Measurements from ENCODE around the gene KRTAP5-3. TPM values are rescaled to one million over a fixed set of nuclear protein-coding genes. Genes with fewer than 3 reads are reported as not detected.
A peak's percentile ranks its signal among the peaks of the same experiment; 100 is the strongest.

KRTAP5-3 gene
- total RNA-seq, 1 donor, result not detected

GRCh38 chr11:1629326-1630185 is 21.3 kb upstream of the KRTAP5-3 start, which contains the start of gene KRTAP5-5:
TSS of gene KRTAP5-5 (plus strand) at chr11:1629775. CDS start at chr11:1629841, 66 bp downstream.
- TF ChIP-seq CTCF (IDR thresholded peaks at IDR 0.05; ENCODE audit: insufficient read depth, low read depth, low read length), result no peak
- no peak for DNase-seq (ENCODE audit: low read depth)
- H3K4me3 ChIP-seq (ENCODE audit: low read depth, low read length), result no peak within 1 kb of the TSS

GRCh38 chr11:1628506-1629325 is 20.5 kb upstream of the KRTAP5-3 start:
- peak; percentile 27 for DNase-seq (ENCODE audit: low read depth)

GRCh38 chr11:1625541-1625940 is 17.3 kb upstream of the KRTAP5-3 start:
- no peak overlapping the region for H3K4me3 ChIP-seq (ENCODE audit: low read depth, low read length)
- no peak for TF ChIP-seq CTCF (IDR thresholded peaks at IDR 0.05; ENCODE audit: insufficient read depth, low read depth, low read length)

More at GRCh38 chr11:1628506-1629325, 20.5 kb upstream of the KRTAP5-3 start:
- TF ChIP-seq CTCF (IDR thresholded peaks at IDR 0.05; ENCODE audit: insufficient read depth, low read depth, low read length), result peak; percentile 92
- H3K4me3 ChIP-seq (ENCODE audit: low read depth, low read length), result no peak overlapping the region

GRCh38 chr11:1624621-1625020 is 16.4 kb upstream of the KRTAP5-3 start:
- no peak overlapping the region for H3K4me3 ChIP-seq (ENCODE audit: low read depth, low read length)
- no peak for DNase-seq (ENCODE audit: low read depth)
- no peak for TF ChIP-seq CTCF (IDR thresholded peaks at IDR 0.05; ENCODE audit: insufficient read depth, low read depth, low read length)

More at GRCh38 chr11:1625541-1625940, 17.3 kb upstream of the KRTAP5-3 start:
- no peak for DNase-seq (ENCODE audit: low read depth)

- DNase-seq (ENCODE audit: low read depth), result no peak
- no peak overlapping the region for H3K4me3 ChIP-seq (ENCODE audit: low read depth, low read length)
- TF ChIP-seq CTCF (IDR thresholded peaks at IDR 0.05; ENCODE audit: insufficient read depth, low read depth, low read length), result no peak
Observed at GRCh38 chr11:1623716-1624115, 15.5 kb upstream of the KRTAP5-3 start.

GRCh38 chr11:1622086-1622485 is 13.8 kb upstream of the KRTAP5-3 start, which contains the start of gene KRTAP5-4:
TSS of gene KRTAP5-4 (minus strand) at chr11:1622138. CDS start at chr11:1622093, 45 bp downstream.
- DNase-seq (ENCODE audit: low read depth), result no peak
- TF ChIP-seq CTCF (IDR thresholded peaks at IDR 0.05; ENCODE audit: insufficient read depth, low read depth, low read length), result no peak
- H3K4me3 ChIP-seq (ENCODE audit: low read depth, low read length), result no peak within 1 kb of the TSS
